ENCODE measurements around the gene RBM38.
A peak's percentile ranks its signal among the peaks of the same experiment; 100 is the strongest.
"Not testable (repeated sequence)": the region's sequence is repeated elsewhere in the genome, so short reads cannot be mapped to it uniquely, and the experiment has no call there.

RBM38 gene

GRCh38 chr20:57421253-57422220 lies 30.3 kb downstream of the RBM38 start:
- DNase-seq: no peak

- no peak for DNase-seq
Measured at GRCh38 chr20:57422254-57422653, 31.1 kb downstream of the RBM38 start.

- DNase-seq: no peak
Measured at GRCh38 chr20:57425150-57426013, 34.2 kb downstream of the RBM38 start.

DNA sequence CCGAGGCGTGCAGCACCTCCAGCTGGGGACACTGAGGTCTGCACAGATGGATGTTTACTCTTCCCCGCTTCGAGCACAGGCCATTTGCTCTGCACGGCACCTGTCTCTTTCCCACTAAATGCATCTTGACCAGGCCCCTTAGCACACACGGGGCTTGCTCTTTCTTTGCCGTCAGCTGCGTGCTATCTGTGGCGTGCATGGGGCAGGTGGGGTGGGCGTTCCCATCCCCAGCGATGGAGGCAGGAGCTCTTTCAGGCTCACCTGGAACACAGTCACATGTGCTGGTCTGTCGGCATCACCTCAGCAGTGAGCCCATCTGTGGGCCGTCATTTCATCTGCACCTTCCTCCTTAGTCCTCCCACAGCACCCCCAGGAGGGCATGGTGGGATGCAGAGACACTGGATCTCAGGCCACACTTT lies 35.1 kb downstream of the RBM38 start:
- DNase-seq: no peak

GRCh38 chr20:57426831-57427230 lies 35.6 kb downstream of the RBM38 start:
- no peak for DNase-seq

DNA sequence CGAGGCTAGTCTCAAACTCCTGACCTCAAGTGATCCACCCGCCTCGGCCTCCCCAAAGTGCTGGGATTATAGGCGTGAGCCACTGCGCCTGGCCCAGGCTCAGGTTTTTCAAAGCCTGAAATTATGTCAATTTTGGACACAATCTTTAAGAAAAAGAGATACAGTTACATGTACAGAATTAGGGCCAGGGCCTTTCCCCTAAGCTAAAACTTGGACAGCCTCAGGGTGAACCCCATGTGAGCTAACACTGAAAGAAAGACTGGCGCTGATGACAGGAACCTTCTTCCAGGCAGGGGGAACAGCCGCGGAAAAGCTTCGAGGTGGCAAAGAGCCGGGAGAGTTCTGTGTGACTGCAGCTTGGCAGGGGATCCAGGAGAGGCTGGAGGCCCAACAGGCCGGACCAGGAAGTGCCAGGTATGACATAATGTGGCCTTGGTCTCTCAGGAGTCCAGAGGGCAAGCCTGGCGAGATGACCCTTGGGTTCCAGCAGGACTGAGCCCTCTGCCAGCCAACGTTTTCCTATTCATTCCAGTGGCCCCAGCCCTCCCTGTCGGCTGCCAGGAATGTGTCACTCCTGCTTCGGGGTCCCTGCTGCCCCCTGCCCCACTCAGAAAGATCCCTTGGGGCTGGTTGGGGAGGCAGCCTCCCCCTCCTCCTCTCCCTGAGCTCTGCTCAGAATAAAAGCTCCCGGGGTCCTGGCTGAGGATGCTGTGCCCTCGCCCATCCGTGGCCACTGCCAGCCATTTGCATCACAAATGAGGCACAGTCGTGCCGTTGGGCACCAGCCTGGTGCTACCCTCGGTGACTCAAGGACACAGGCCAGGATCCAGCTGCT lies 37.3 kb downstream of the RBM38 start:
- DNase-seq: no peak

GRCh38 chr20:57429159-57429496 lies 37.9 kb downstream of the RBM38 start:
- no peak for DNase-seq

- no peak for DNase-seq
Measured at GRCh38 chr20:57429580-57430200, 38.5 kb downstream of the RBM38 start.

DNA sequence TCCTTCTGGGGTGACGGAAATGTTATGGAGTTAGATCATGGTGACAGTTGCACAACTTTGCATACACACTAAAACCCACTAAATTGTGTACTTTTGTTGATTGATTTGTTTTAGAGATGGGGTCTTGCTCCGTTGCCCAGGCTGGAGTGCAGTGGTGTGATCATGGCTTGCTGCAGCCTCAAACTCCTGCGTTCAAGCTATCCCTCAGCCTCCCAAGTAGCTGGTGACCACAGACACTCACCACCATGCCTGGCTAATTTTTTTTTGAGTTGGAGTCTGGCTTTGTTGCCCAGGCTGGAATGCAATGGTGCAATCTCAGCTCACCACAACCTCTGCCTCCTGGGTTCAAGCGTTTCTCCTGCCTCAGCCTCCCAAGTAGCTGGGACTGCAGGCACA lies 39.0 kb downstream of the RBM38 start:
- not testable (repeated sequence) for DNase-seq

GRCh38 chr20:57431539-57431835 lies 40.3 kb downstream of the RBM38 start:
- no peak for DNase-seq

DNA sequence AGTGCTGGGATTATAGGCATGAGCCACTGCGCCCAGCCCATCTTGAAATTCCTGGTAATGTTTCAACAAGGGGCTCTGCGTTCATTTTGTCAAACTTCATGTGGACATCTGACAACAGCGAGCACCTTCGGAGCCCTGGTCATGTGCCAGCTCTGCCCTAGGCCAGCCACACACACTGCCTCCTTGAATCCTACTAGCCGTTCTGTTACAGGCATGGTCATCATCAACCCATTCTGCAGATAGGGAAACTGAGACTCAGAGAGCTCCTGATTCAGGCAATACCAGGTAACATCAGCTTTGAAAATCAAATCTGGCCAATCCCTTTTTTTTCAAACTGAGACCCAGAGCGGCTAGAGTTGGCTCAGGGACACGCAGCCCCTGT lies 41.3 kb downstream of the RBM38 start:
- no peak for DNase-seq

DNA sequence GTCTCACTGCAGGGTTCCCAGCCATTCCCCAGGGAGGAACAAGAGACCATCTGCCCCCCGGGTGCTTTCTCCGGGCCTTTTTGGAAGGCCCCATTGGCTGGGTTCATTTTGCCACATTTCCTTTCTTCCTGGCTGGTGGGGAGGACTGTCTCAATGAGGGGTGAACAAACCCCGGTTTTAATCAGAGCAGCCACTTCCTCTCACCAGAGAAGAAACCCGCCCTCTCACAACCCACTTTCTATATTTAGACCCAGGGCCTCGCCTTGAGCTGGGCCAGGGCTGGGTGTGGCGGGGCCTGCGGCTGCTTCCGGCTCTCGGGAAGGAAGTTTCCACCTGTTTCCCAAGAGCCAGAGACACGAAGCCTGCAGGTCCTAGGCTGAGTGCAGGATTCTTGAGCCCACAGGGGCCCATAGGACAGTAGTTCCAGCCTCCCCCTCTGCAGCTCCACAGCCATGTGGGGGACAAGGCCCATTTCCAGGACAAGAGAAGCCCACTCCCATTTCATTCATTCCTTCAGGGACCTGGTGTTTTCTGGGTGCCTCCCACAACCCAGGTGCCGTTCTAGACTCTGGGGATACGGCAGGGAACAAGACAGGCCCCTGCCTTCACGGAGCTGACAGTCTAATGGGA lies 41.8 kb downstream of the RBM38 start:
- peak; percentile 73 for DNase-seq

- peak; percentile 45 for DNase-seq
Measured at GRCh38 chr20:57433657-57434389, 42.6 kb downstream of the RBM38 start.

GRCh38 chr20:57434390-57434700 lies 43.1 kb downstream of the RBM38 start:
- DNase-seq: no peak

- DNase-seq: no peak
Measured at GRCh38 chr20:57435105-57435497, 43.9 kb downstream of the RBM38 start.

DNA sequence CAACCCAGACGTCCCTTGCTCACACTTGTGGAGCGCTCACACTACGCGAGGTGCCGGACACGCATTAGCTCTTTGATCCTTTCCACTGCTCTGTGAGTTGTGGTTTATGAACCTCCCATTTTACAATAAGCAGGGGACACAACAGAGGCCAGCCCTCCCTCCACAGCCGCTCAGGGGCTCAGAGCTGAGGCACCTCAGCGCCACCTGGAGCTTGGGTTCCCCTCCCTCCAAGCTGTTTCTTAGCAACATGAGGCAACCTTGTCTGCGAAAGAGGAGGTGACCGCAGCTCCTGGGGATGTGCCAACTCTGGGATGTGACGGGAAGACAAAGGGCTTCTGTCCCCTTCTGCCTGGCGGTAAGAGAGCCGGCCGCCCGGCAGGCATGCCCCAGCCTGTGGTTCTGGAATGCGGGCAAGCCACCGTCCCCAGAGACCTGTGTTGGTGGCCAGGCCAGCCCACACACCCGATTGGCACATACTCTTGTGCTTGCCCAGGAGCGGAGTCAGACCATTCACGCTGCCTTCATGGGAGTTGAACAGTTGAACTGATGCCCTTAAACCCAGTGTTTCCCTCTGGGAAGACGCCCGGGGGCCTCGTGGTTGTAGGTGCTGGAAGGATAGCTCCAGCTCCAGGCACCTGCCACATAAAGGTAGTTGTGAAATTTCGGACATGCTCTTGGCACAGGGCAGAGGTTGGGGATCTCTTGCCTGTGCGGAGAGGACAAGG lies 44.5 kb downstream of the RBM38 start:
- DNase-seq: peak; percentile 13

- DNase-seq: no peak
Measured at GRCh38 chr20:57436223-57436545, 45.0 kb downstream of the RBM38 start.

DNA sequence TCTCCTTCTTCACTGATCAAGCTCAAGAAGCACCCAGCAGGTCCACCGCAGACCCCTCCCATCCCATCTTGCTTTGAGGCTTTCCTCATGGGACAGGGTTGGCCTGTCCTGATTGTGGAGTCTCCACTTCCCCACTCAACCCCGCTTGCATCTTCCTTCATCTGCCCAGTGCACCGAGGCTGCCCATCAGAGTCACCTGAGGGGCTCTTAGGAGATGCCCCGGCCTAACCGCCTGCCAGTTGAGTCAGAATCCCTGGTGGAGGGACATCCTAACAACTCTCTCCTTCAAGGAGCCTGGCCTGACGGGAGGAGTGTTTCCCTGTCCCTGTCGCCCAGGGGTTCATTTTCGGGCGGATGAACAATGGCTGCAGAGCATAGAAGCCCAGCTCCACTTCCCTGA lies 46.1 kb downstream of the RBM38 start:
- no peak for DNase-seq

GRCh38 chr20:57437672-57438330 lies 46.6 kb downstream of the RBM38 start:
- no peak for DNase-seq

DNA sequence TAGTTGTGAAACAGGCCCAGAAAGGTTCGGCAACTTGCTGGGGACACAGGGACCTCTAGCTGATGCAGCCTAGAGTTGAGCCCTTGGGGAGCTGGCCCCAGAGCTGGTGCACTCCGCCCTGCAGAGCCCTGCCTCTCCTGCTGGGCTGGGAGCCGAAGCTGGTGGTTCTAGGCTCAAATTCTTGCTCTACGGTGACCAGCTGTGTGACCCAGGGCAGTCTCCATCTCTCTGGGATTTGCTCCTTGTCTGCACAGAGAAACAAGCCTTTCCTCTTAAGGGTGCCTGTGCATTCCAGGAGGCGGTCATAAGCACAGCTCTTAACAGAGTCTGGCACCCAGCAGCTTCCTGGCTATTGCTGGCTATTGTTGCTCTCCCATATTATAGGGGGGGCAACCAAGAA lies 47.4 kb downstream of the RBM38 start:
- no peak for DNase-seq

GRCh38 chr20:57439432-57439831 lies 48.2 kb downstream of the RBM38 start:
- DNase-seq: no peak
